HG03060 (cell line): ENCODE measurements around the gene CYBA.

Source experiments
- ATAC-seq: cut with Tn5 transposase; IDR thresholded peaks from one replicate; pipeline ENCODE4 v1.9.1; 2021; ENCODE audit warnings: low read depth, moderate number of reproducible peaks; ENCODE audit not compliant: unreplicated experiment

Gene CYBA

DNA sequence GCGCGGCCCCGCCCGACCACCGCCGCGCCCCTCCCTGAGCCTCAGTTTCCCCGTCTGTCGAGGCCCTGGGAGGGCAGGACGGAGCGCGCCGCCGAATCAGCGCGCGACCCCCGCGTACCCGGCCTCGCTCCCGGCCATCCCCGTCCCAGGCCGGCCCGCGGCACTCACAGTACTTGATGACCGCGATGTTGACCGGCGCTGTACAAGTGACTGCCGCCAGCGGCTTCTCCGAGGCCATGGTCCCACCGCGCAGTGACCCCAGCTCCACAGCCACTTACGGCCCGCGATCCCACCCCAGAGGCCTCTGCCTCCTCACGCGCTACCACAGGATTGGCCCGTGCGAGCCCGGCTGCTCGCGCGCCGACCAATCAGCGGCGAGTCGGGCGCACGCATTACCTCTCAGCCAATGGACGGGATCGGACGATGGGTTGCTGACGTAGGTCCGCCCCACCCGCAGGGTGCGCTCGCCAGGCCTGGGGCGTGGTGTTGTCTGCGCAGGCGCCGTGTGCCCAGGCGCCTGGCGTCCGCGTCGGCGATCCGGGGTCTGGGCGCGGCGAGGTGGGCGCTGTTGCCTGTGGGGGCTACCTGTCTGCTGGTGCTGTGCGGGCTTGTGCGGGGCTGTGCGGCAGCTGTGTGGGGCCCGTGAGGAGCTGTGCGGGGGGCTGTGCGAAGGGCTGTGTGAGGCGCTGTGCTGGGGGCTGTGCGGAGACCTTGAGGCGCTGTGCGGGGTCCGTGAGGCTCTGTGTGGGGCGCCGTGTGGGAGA is 12.2 kb upstream of the CYBA start, which contains the start of gene MVD:
MVD (minus strand) TSS at position 249 of the 764 bp plus-strand sequence; CDS start at position 238, 11 bp downstream.
- ATAC-seq = peak; percentile 85

DNA sequence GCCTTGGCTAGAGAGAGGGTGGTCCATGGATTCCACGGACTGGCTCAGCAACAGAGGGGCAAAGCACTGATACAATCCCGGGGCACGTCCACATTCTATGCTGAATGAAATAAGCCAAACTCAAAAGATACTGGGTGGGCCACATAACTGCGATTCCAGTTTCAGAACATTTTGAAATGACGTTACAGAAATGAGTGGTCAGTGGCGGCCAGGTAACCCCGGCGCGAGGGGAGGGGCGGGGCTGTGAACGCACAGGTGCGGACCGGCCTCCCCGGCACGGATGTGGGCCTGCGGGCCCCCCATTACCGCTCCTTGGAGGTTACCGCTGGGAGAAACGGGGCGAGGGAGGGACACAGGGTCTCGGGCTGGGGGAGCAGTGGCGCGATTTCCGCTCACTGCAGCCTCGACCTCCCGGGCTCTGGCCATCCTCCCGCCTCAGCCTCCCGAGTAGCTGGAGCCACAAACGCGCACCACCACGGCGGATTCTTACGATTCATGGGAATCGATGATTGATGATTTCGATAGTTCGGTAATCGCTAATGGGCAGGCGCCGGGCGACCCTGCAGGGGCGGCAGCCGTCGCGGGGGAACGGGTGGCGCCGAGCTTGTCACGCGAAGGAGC is 11.5 kb upstream of the CYBA start:
- peak; percentile 3 for ATAC-seq

DNA sequence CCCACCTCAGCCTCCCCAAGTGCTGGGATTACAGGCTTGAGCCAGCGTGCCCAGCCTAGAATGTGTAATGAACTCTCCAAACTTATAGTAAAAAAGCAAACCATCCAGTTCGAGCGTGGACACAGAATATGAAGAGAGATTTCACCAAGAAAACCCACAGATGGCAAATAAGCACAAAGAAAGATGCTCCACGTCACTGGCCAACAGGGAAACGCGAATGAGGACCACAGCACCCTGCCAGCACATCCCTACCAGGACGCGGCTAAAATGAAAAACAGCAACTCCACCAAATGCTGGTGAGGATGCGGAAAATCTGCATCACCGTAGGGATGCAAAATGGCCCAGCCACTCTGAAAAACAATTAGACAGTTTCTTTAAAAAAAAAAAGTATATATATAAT is 10.6 kb upstream of the CYBA start:
- ATAC-seq = no peak

DNA sequence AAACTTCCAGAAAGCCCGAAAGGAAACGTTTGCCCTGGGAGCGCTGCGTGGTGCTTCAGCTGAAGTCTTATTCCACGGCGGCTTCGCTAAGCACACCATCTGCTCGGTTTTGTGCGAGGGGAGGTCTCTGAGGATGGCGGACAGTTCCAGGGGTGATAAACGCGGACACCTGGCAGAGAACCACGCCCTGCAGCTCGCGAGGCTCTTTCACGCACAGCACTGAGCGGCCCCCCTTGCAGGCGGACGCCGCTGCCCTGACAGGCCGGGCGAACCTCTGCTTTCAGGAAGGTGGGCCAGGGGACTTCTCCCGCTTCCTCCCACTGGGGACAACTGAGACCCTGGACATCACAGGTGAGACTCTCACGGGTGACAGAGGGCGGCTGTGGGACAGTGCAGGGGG is 8.3 kb upstream of the CYBA start:
- no peak for ATAC-seq

DNA sequence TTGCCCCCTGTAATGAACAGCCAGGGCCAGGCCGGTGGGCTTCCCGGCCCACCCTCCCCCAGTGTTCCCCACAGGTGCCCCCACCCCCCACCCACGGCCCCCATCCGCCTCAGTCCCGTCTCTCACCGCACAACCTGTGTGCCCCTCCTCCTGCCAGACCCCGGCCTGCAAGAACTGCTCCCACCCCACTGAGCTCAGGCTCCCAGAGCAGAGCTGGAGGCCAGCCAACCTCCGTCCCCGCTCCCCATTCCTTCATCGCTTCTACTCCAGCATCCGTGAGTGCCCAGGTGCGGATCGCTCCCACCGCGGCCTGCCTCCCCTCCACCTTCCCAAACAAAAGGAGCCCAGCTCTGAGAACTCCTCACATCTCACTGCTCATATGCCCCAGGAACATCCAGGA is 7.9 kb upstream of the CYBA start:
- ATAC-seq = no peak

DNA sequence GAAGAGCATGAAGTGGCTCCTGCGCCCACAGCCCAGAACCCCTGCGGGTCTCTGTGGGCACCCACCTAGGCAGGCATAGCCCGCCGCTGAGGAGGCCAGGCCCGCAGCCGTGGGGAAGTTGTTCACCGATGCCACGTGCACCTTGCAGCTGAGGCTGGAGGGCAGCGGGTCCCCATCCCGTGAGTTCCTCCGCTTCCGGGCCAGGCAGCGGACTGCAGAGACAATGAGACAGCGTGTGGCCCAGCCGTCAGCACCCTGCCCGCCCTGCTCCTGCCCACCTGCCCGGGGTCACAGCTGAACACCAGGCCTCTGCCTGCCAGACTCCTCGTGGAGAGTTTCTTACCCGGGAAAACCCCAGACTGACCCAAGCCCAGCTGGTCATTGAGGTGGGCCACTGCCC is 6.5 kb upstream of the CYBA start:
- no peak for ATAC-seq

DNA sequence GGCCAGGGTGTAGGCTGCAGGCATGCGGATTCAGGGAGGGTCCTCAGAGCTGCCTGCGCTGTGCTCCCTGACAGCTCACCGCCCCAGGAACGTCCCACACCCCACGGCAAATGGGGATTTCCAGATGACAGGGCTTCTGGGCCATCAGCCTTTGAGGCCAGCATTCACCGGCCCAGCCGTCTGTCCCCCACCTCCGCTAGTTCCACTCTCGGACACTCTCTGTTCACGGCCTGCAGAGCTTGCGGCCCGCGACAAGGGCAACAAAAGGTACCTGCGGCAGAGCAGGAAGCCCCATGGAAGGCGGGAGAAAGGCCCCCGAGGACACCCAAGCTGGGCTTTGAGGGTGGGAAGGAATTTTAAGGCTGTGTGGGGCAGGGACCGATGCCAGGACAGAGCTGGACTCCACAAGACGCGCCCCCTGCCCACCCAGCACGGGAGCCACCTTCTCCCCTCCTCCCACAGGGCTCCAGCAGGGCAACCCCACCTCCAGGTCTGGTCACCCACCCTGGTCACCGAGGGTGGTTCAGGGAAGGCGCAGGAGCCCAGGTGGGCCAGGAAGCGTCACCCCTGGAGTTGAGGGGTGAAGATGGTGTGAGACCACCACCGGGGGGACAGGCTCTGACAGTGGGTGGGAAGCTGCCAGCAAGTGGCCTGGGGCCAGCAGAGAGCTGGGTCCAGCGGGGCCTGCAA is 5.6 kb upstream of the CYBA start:
- no peak for ATAC-seq

DNA sequence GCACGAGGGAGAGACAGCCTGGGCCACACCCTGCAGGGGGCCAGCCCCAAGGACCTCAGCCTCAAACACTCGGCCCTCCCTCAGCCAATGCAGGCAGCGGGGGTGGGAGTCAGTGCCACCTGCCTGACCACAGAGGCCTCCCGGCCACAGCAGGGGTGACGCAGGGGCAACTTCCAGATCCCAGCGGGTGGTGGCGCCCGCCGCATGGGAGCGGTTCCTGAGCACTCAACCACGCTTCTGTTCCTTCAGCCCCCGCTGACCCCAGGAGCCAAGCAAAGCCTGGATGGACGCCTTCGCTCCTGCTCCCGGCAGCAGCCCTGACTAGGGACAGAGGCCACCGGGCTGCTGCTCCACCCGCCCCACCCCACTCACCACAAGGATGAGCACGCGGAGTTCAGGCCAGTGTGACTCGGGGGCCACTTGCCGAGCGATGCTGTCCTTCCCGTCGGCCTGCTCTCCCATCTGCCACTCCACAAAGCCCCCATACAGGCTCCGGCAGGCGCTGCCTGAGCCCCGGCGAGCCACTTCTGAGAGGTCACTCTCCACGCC is 5.0 kb upstream of the CYBA start:
- ATAC-seq = no peak

DNA sequence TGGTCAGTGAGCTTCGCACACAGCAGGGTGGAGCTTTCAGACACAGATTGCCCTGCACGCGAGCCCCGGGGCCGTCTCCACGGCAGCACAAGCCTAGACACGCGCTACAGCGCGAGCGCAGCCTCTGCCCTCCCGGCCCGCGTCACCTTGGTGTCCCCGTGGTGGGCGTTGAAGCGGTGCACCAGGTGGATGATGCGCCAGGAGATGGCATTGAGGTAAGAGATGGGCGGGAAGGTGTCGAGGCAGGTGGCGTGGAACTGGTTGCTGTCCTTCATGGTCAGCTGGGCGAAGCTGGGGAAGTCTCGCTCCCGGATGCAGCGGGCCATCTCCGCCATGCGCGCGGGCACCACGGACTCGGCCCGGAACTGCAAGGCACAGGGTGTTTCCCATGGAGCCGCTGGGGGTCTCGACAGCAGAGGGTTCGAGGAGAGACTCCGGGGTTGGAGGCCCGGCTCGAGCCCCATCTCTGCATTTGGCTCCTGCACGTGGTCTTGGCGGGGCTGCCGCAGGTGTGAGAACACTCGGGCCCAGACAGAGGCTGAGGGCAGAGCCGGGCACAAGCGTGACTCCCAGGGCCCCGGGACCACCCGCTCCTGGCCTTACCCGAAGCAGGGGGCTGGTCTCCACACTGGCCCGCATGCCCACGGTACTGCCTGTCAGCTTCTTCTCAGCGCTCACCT is 4.3 kb upstream of the CYBA start:
- no peak for ATAC-seq

DNA sequence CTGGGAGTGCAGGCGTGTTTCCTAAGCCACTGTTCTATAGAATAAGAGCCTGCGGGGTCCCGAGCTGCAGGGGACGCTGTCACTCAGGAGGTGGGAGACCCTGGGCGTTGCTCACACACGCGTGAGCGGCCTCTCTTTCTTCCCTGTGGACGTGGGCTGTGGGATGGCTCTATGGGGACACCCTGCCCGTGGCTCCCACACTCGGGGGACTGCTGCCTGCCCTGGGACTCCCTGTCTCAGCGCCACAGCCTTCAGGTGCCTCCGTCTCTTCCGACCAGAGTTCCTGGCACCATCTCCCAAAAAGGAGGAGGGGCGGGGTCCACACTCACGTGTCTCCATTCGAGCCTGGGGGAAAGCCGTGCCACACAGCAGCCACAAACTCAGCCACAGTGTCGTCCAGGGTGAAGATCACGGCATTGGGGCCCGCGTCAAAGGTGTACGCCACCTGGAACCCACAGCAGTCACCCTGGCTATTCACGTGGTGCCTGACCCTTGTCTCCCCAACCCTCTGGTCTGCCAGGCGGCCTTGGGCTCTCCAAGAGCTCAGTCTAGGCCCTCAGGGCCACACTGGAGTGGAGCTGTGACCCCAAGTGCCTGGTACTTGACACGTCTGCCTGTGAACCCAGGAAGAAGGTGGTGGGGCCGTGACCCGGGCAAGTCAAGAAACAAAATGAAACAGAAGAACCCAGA is 3.7 kb upstream of the CYBA start:
- ATAC-seq = no peak

DNA sequence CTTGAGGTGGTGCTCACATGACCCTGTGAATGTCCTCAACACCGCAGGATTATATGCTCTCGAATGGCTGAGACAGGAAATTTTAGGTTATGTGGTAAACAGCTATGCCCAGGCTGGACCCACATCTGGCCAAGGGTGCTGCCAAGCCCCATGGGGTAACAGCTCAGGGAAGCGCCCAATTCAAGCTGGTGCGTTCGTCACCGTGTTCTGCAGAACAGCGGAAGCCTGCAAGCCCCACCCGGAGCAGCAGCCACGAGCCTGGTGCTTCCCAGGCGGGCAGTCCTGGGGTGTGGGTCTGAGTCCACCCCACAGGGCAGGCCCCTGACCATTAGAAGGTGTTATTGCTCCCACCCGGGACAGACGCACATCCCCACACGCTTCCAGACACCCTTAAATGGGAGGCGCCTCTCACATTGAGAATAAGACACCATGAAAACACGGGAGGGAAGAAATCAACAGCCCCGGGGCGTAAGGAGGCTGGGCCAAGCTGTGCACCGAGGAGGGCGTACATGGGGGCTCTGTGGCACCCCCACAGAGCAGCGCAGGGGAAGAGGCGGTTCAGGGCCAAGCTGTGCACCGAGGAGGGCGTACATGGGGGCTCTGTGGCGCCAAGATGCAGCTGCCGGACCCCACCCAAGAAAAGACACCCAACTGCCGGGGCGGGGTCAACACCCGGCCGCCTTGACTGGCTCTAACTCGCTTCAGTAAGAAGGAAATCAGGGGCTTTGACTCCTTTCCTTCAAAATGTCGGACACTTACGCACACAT is 2.9 kb upstream of the CYBA start:
- no peak for ATAC-seq

DNA sequence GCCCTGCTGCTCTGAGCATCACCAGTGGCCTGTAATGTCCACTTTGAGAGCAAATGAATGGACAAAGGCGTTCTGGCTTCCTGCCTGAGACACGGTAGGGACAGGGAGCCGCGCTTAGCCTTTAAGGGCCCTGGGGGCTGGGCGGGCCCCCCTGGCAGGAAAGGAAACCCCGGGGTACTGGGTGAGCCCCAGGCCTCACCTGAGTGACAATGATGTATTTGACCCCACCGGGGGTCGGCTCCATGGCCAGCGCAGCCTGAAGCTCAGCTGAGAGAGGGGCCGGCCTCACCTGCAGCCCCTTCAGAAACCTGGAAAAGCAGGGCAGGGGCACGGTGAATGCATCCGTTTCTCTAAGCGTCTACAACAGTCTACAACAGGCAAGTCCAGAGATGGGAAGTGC is 2.2 kb upstream of the CYBA start:
- no peak for ATAC-seq

DNA sequence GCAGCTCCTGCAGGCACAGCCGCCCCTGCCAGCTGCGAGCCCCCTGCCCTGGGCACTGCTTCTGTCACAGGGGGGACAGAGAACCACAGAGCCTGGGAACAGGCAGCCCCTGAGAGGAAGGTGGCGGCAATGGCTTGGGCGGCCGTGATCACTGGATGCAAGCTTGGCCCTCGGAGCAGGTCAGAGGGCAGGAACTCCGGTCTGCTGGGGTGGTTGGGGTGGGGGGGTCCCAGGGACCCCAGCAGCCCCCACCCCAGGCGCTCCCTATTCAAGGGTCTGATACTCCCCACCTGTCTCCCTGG is 1.9 kb upstream of the CYBA start:
- ATAC-seq = no peak

DNA sequence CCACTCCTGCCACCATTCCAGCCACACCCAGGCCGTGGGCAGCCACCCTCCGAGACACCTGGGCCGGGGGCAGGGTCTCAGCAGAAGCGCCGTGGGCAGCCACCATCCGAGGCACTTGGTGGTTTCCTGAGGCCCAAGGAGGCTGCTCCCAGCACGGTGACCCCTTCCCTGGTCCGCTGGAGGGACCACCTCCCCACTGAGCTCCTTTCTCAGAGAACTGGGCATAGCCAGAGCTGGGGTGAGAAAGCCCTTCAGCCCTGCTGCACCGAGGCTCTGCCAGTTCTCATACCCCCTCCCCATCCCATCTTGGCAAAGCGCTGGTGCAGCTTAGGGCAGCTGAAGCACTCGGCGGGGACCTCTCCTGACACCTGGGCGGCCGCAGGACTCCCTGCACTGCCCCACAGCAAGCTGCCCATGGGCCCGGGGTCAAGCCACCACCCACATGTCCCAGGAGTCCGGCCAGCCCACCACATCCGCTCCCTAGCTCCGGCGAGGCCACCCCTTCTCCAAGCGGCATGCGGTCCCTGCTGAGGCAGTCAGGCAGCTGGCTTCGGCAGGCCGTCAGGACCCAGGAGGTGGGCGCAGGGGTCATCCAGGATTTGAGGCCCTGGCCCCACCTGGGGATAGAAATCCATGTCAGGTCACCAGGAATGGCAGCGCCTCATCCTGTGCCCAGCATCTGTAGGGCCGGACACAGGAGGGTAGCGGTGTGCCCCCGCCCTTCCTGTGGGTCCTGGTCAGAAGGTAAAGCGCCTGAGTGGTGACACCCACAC is 1.3 kb upstream of the CYBA start:
- no peak for ATAC-seq

DNA sequence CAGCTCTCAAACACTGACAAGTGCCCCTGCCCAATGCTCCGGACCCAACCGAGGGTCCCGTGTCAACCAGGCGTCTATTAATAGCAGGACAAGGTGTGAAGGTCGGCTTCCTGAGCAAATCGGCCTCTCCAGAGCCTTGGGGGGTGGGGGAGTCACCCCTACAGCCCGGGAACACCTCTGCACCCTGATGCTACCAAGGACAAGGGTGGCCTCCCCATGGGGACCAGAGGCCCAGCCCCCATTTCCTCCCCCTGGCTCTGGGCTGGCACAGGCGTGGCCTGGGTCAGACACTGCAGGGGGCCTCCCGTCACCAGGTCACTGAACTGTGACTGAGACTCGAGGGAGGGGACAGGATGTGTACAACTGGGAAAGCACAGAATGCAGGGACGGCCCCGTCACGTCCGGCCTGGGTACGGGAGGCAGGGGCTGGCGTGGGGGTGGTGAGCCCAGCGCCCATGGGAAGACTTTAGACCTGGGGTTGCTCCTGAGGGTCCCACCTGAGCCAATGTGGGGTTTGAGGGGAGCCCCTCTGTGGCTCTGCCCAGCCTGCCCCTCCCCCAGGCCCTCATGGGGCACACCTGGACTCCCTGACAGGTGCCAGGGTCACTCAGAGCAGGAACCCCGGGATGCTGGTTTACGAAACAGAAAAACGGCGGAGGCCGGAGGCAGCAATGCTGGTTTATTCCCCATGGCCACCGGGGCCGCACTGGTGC is 579 bp upstream of the CYBA start:
- peak; percentile 51 for ATAC-seq

DNA sequence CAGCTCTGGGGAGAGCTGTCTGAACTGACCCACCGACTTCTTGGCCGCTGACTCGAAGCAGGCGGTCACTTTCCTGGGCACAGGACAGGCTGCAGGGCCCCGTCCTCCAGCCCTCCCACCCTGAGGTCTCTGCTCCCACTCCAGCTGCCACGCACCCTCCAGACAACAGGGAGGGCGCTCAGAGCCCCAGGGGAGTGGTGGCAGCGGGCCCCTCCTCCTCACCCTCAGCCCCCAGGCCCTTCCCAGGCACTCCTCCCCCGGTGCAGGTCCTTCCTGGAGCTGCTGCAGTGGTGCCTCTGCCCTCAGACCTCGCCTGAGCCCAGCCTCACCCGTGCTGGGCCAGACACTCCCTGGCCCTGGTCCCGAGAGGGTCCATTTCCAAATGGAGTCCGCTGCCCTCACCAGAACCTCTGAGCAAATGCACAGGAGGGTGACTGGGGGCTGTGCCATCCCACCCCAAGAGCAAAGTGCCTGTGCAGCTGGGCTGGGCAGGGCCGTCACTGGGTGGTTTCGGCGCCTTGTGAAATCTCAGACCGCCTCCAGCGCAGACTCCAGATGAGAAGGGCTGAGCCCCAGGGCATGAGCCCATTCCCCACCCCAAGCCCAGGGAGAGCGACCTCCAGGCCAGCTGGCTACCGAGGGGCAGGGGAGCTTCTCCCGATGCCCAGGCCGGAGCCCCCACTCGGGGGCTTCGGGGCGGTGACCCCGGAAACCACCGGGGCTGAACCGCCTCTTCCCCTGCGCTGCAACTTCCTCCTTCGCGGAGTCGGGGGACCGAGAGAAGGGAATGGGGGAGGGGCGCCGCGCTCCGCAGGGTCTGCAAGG is 717 bp downstream of the CYBA start:
- ATAC-seq = no peak

DNA sequence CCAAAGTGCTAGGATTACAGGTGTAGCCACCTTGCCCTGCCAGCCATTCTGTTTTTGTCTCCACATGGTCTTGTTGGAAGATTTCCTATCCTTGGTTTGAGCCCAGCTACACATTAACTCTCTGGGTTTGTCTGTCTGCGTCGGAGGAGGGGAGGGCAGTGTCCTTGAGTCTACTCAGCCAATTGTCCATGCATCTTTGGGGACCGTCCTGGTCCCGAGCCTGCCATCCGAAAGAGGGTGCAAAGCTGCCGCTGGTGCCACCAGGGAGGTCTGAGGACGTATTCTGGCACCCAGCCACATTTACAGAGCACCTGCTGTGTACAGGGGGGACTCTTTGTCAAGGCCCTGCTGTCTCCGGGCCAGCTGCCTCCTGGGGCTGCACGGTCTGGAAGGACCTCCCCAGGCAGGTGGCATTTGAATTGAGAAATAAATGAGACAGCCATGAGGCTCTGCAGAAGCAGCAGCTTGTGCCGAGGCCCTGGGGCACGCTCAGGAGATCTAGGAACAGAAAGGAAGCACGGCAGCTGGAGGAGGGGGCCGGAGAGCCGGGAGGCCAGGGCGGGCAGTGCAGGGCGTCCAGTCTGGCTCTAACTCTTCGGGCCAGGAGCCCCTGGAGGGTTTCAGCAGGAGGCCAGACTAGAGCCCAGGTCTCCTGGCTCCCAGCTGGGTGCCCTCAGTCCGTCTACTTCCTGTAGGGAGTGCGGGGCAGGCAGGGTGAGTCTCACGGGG is 1.5 kb downstream of the CYBA start:
- no peak for ATAC-seq
